WTC11 (cell line): Measurements from ENCODE around the gene GBA2. TPM values are rescaled to one million over a fixed set of nuclear protein-coding genes. Genes with fewer than 3 reads are reported as not detected.

Experiments
- ATAC-seq: fragments of 200-7000 bp; cut with Tn5 transposase; 2 replicates; pipeline ENCODE4 v1.10.0; 2021; ENCODE audit warnings: mild to moderate bottlenecking, moderate library complexity
- CTCF ChIA-PET: fragments of 300-600 bp; sonication (Branson Sonifier 250); formaldehyde crosslinking; loops from one replicate; lab custom pipeline; 2021; ENCODE audit warnings: antibody characterized with exemption; lab: Charles Lee
- POLR2A ChIA-PET: fragments of 350-600 bp; sonication (Branson Sonifier 250); formaldehyde crosslinking; loops from one replicate; lab custom pipeline; 2021; ENCODE audit warnings: antibody characterized with exemption; lab: Charles Lee
- DNase-seq: peaks from one replicate; pipeline ENCODE4 v3.0.0; 2021; ENCODE audit warnings: low spot score
- H3K27ac Mint-ChIP-seq: 2 replicates; pipeline ENCODE4 v1.8.0; 2021; ENCODE audit warnings: mixed read lengths
- H3K27me3 Mint-ChIP-seq: 2 replicates; pipeline ENCODE4 v1.8.0; 2021; ENCODE audit warnings: low read depth, mild to moderate bottlenecking, moderate library complexity, mixed read lengths
- H3K36me3 Mint-ChIP-seq: 2 replicates; pipeline ENCODE4 v1.8.0; 2021; ENCODE audit warnings: mixed read lengths
- H3K4me1 Mint-ChIP-seq: 2 replicates; pipeline ENCODE4 v1.8.0; 2022; ENCODE audit warnings: mixed read lengths
- H3K4me3 Mint-ChIP-seq: 2 replicates; pipeline ENCODE4 v1.8.0; 2021; ENCODE audit warnings: mild to moderate bottlenecking, moderate library complexity, mixed read lengths
- H3K9me3 Mint-ChIP-seq: 2 replicates; pipeline ENCODE4 v1.8.0; 2021; ENCODE audit warnings: mixed read lengths
- ATF1 ChIP-seq: sonication (generic); formaldehyde crosslinking; IDR thresholded peaks from 2 replicates; pipeline ENCODE4 v1.8.1; 2023; ENCODE audit warnings: mild to moderate bottlenecking, moderate library complexity, missing genetic modification reagents
- CREB1 ChIP-seq: sonication (generic); formaldehyde crosslinking; IDR thresholded peaks from 2 replicates; pipeline ENCODE4 v1.8.0; 2023; ENCODE audit warnings: mild to moderate bottlenecking, missing genetic modification reagents
- GABPB1 ChIP-seq: sonication (generic); formaldehyde crosslinking; IDR thresholded peaks from 2 replicates; pipeline ENCODE4 v1.8.1; 2023; ENCODE audit warnings: mild to moderate bottlenecking, missing genetic modification reagents
- GRHL2 ChIP-seq: fragments of 250-450 bp; sonication (Bioruptor Pico); IDR thresholded peaks from 2 replicates; pipeline ENCODE4 v1.8.0; 2022; ENCODE audit warnings: mild to moderate bottlenecking, moderate library complexity; ENCODE audit not compliant: insufficient replicate concordance, severe bottlenecking
- KAT7 ChIP-seq: sonication (generic); formaldehyde crosslinking; IDR thresholded peaks from 2 replicates; pipeline ENCODE4 v1.8.1; 2023; ENCODE audit warnings: missing genetic modification reagents, mild to moderate bottlenecking, borderline replicate concordance
- MYBL2 ChIP-seq: sonication (generic); formaldehyde crosslinking; IDR thresholded peaks from 2 replicates; pipeline ENCODE4 v1.8.1; 2023; ENCODE audit warnings: mild to moderate bottlenecking, moderate library complexity, missing genetic modification reagents
- NFE2L1 ChIP-seq: sonication (generic); formaldehyde crosslinking; IDR thresholded peaks from 2 replicates; pipeline ENCODE4 v1.8.1; 2023; ENCODE audit warnings: missing genetic modification reagents
- SOX15 ChIP-seq: fragments of 250-450 bp; sonication (Bioruptor Pico); IDR thresholded peaks from 2 replicates; pipeline ENCODE4 v1.9.0; 2021; ENCODE audit warnings: mild to moderate bottlenecking
- TP53 ChIP-seq: sonication (generic); formaldehyde crosslinking; IDR thresholded peaks from 2 replicates; pipeline ENCODE4 v1.8.1; 2023; ENCODE audit warnings: mild to moderate bottlenecking, missing genetic modification reagents
- ZNF396 ChIP-seq: fragments of 250-450 bp; sonication (Bioruptor Pico); IDR thresholded peaks from 2 replicates; pipeline ENCODE4 v1.8.0; 2021; ENCODE audit warnings: mild to moderate bottlenecking, moderate library complexity, borderline replicate concordance
- ZNF416 ChIP-seq: fragments of 250-450 bp; sonication (Bioruptor Pico); IDR thresholded peaks from 2 replicates; pipeline ENCODE4 v1.9.0; 2021; ENCODE audit warnings: mild to moderate bottlenecking, inconsistent platforms
- total RNA-seq: library from RNA; stranded (reverse); gene quantifications from 3 replicates; pipeline ENCODE4 v1.2.3, GENCODE V29; 2021
- TF ChIP-seq, protein P1 (sequence below): fragments of 250-450 bp; sonication (Bioruptor Pico); IDR thresholded peaks from 2 replicates; pipeline ENCODE4 v1.9.0; 2021; ENCODE audit warnings: mild to moderate bottlenecking
- TF ChIP-seq, protein P2 (sequence below): sonication (generic); formaldehyde crosslinking; IDR thresholded peaks from 2 replicates; pipeline ENCODE4 v1.8.1; 2023; ENCODE audit warnings: mild to moderate bottlenecking, missing genetic modification reagents
- TF ChIP-seq, protein P3 (sequence below): sonication (generic); formaldehyde crosslinking; IDR thresholded peaks from 2 replicates; pipeline ENCODE4 v1.8.0; 2022; ENCODE audit warnings: mild to moderate bottlenecking, missing genetic modification reagents
- TF ChIP-seq, protein P4 (sequence below): fragments of 250-450 bp; sonication (Bioruptor Pico); IDR thresholded peaks from 2 replicates; pipeline ENCODE4 v2.1.2; 2022; ENCODE audit warnings: mild to moderate bottlenecking, moderate library complexity
- TF ChIP-seq, protein P5 (sequence below): fragments of 250-450 bp; sonication (Bioruptor Pico); IDR thresholded peaks from 2 replicates; pipeline ENCODE4 v1.9.0; 2021; ENCODE audit warnings: moderate library complexity, mild to moderate bottlenecking, inconsistent platforms, borderline replicate concordance
- TF ChIP-seq, protein P6 (sequence below): sonication (generic); formaldehyde crosslinking; IDR thresholded peaks from 2 replicates; pipeline ENCODE4 v1.8.1; 2023; ENCODE audit warnings: mild to moderate bottlenecking, missing genetic modification reagents, moderate library complexity
- TF ChIP-seq, protein P7 (sequence below): fragments of 250-450 bp; sonication (Bioruptor Pico); IDR thresholded peaks from 2 replicates; pipeline ENCODE4 v1.9.0; 2021; ENCODE audit warnings: mild to moderate bottlenecking, borderline replicate concordance

GBA2 gene
- total RNA-seq, 1 experiment from 2014 or later = 104 TPM

GRCh38 chr9:35776018-35776417, 27.0 kb upstream of the GBA2 start (continued):
- TF ChIP-seq, protein P1, sequence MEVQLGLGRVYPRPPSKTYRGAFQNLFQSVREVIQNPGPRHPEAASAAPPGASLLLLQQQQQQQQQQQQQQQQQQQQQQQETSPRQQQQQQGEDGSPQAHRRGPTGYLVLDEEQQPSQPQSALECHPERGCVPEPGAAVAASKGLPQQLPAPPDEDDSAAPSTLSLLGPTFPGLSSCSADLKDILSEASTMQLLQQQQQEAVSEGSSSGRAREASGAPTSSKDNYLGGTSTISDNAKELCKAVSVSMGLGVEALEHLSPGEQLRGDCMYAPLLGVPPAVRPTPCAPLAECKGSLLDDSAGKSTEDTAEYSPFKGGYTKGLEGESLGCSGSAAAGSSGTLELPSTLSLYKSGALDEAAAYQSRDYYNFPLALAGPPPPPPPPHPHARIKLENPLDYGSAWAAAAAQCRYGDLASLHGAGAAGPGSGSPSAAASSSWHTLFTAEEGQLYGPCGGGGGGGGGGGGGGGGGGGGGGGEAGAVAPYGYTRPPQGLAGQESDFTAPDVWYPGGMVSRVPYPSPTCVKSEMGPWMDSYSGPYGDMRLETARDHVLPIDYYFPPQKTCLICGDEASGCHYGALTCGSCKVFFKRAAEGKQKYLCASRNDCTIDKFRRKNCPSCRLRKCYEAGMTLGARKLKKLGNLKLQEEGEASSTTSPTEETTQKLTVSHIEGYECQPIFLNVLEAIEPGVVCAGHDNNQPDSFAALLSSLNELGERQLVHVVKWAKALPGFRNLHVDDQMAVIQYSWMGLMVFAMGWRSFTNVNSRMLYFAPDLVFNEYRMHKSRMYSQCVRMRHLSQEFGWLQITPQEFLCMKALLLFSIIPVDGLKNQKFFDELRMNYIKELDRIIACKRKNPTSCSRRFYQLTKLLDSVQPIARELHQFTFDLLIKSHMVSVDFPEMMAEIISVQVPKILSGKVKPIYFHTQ (CRISPR knock-in tag) = no peak
- no peak for TF ChIP-seq MYBL2 (CRISPR knock-in tag)
- no peak for TF ChIP-seq TP53 (CRISPR knock-in tag)
- no peak for TF ChIP-seq KAT7 (CRISPR knock-in tag)
- no peak for TF ChIP-seq SOX15 (CRISPR knock-in tag)
- TF ChIP-seq GABPB1 (CRISPR knock-in tag) = no peak
- no peak for TF ChIP-seq CREB1
- TF ChIP-seq, protein P2, sequence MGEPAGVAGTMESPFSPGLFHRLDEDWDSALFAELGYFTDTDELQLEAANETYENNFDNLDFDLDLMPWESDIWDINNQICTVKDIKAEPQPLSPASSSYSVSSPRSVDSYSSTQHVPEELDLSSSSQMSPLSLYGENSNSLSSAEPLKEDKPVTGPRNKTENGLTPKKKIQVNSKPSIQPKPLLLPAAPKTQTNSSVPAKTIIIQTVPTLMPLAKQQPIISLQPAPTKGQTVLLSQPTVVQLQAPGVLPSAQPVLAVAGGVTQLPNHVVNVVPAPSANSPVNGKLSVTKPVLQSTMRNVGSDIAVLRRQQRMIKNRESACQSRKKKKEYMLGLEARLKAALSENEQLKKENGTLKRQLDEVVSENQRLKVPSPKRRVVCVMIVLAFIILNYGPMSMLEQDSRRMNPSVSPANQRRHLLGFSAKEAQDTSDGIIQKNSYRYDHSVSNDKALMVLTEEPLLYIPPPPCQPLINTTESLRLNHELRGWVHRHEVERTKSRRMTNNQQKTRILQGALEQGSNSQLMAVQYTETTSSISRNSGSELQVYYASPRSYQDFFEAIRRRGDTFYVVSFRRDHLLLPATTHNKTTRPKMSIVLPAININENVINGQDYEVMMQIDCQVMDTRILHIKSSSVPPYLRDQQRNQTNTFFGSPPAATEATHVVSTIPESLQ (CRISPR knock-in tag) = no peak
- TF ChIP-seq, protein P3, sequence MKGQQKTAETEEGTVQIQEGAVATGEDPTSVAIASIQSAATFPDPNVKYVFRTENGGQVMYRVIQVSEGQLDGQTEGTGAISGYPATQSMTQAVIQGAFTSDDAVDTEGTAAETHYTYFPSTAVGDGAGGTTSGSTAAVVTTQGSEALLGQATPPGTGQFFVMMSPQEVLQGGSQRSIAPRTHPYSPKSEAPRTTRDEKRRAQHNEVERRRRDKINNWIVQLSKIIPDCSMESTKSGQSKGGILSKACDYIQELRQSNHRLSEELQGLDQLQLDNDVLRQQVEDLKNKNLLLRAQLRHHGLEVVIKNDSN = no peak
- no peak for TF ChIP-seq ZNF416 (CRISPR knock-in tag)
- no peak for TF ChIP-seq GRHL2 (CRISPR knock-in tag)
- TF ChIP-seq ZNF396 = no peak
- TF ChIP-seq, protein P4, sequence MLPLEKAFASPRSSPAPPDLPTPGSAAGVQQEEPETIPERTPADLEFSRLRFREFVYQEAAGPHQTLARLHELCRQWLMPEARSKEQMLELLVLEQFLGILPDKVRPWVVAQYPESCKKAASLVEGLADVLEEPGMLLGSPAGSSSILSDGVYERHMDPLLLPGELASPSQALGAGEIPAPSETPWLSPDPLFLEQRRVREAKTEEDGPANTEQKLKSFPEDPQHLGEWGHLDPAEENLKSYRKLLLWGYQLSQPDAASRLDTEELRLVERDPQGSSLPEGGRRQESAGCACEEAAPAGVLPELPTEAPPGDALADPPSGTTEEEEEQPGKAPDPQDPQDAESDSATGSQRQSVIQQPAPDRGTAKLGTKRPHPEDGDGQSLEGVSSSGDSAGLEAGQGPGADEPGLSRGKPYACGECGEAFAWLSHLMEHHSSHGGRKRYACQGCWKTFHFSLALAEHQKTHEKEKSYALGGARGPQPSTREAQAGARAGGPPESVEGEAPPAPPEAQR (CRISPR knock-in tag) = no peak
- TF ChIP-seq, protein P5, sequence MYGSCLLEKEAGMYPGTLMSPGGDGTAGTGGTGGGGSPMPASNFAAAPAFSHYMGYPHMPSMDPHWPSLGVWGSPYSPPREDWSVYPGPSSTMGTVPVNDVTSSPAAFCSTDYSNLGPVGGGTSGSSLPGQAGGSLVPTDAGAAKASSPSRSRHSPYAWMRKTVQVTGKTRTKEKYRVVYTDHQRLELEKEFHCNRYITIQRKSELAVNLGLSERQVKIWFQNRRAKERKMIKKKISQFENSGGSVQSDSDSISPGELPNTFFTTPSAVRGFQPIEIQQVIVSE (CRISPR knock-in tag) = no peak

GRCh38 chr9:35774907-35775635, 26.0 kb upstream of the GBA2 start:
- ATAC-seq (peak; percentile 59), DNase-seq (peak; percentile 16)
- ChIA-PET POLR2A (interaction anchor here (1.2 kb wide), 1 partner anchor 26 kb away, joined by 3 read pairs; the partner anchor contains the start of genes GBA2 and RGP1), CTCF (interaction anchor here (0.6 to 4.0 kb wide), 16 partner anchors 10 to 128 kb away, joined by 3 to 40 read pairs (median 4); partner anchors contain the start of genes GBA2, HINT2, RGP1 and SPAG8)
- Mint-ChIP-seq H3K27ac (peak overlapping the region; percentile 8), H3K4me3 (no peak overlapping the region), H3K9me3 (no peaks in the 10 kb centered on the region), H3K4me1 (peaks cover 18% of the 10 kb centered on the region), H3K27me3 (no peaks in the 10 kb centered on the region), H3K36me3 (0 out of 2 replicates have a peak, but pooled peaks cover under 1% of the 10 kb centered on the region)
- TF ChIP-seq, protein P6, sequence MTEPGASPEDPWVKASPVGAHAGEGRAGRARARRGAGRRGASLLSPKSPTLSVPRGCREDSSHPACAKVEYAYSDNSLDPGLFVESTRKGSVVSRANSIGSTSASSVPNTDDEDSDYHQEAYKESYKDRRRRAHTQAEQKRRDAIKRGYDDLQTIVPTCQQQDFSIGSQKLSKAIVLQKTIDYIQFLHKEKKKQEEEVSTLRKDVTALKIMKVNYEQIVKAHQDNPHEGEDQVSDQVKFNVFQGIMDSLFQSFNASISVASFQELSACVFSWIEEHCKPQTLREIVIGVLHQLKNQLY (CRISPR knock-in tag) = no peak
- TF ChIP-seq, protein P7, sequence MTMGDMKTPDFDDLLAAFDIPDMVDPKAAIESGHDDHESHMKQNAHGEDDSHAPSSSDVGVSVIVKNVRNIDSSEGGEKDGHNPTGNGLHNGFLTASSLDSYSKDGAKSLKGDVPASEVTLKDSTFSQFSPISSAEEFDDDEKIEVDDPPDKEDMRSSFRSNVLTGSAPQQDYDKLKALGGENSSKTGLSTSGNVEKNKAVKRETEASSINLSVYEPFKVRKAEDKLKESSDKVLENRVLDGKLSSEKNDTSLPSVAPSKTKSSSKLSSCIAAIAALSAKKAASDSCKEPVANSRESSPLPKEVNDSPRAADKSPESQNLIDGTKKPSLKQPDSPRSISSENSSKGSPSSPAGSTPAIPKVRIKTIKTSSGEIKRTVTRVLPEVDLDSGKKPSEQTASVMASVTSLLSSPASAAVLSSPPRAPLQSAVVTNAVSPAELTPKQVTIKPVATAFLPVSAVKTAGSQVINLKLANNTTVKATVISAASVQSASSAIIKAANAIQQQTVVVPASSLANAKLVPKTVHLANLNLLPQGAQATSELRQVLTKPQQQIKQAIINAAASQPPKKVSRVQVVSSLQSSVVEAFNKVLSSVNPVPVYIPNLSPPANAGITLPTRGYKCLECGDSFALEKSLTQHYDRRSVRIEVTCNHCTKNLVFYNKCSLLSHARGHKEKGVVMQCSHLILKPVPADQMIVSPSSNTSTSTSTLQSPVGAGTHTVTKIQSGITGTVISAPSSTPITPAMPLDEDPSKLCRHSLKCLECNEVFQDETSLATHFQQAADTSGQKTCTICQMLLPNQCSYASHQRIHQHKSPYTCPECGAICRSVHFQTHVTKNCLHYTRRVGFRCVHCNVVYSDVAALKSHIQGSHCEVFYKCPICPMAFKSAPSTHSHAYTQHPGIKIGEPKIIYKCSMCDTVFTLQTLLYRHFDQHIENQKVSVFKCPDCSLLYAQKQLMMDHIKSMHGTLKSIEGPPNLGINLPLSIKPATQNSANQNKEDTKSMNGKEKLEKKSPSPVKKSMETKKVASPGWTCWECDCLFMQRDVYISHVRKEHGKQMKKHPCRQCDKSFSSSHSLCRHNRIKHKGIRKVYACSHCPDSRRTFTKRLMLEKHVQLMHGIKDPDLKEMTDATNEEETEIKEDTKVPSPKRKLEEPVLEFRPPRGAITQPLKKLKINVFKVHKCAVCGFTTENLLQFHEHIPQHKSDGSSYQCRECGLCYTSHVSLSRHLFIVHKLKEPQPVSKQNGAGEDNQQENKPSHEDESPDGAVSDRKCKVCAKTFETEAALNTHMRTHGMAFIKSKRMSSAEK = no peak
- TF ChIP-seq CREB1 (no peak), NFE2L1 (CRISPR knock-in tag) (no peak), ATF1 (CRISPR knock-in tag) (no peak)
